IMR-90 (cell line): ENCODE measurements around the gene PRSS8. TPM values are rescaled to one million over a fixed set of nuclear protein-coding genes. Genes with fewer than 3 reads are reported as not detected.

ENCODE experiments used
- ATAC-seq: fragments of 200-7000 bp; cut with Tn5 transposase; 2 replicates; pipeline ENCODE4 v1.9.1; 2020; ENCODE audit warnings: low read depth, mild to moderate bottlenecking, moderate library complexity
- BruUV-seq: library from RNA; stranded (reverse); fragments of 400-500 nt; replicated peaks from 2 replicates; lab custom pipeline; 2021; lab: Mats Ljungman, UMichigan
- CTCF ChIA-PET: fragments of 300-600 bp; formaldehyde crosslinking; extraction: SDS; loops from one replicate; lab custom pipeline; 2021; ENCODE audit warnings: antibody characterized with exemption; lab: Yijun Ruan, JAX
- POLR2A ChIA-PET: fragments of 300-600 bp; sonication (Branson Sonifier 250); formaldehyde crosslinking; loops from one replicate; lab custom pipeline; 2022; ENCODE audit warnings: antibody characterized with exemption; ENCODE audit not compliant: unreplicated experiment; lab: Charles Lee
- DNase-seq: peaks from one replicate; pipeline ENCODE4 v3.0.0; 2013
- H2AFZ ChIP-seq: replicated peaks from 2 replicates; pipeline ENCODE3; 2013; ENCODE audit warnings: low read length, mild to moderate bottlenecking; ENCODE audit not compliant: poor library complexity
- H2AK5ac ChIP-seq: 2 replicates; pipeline ENCODE4 v1.6.1; 2013; ENCODE audit warnings: low read depth, low read length, inconsistent platforms
- H2AK9ac ChIP-seq: replicated peaks from 2 replicates; pipeline ENCODE3; 2013; ENCODE audit warnings: mild to moderate bottlenecking, low read depth, low read length, moderate library complexity; ENCODE audit not compliant: poor library complexity
- H2BK120ac ChIP-seq: 2 replicates; pipeline ENCODE4 v1.6.1; 2013; ENCODE audit warnings: low read depth, low read length, inconsistent platforms
- H2BK15ac ChIP-seq: 3 replicates; pipeline ENCODE4 v1.6.1; 2013; ENCODE audit warnings: low read depth, low read length, inconsistent platforms
- H2BK20ac ChIP-seq: 2 replicates; pipeline ENCODE4 v1.6.1; 2013; ENCODE audit warnings: low read depth, mild to moderate bottlenecking, inconsistent platforms, low read length, moderate library complexity
- H2BK5ac ChIP-seq: 2 replicates; pipeline ENCODE4 v1.6.1; 2013; ENCODE audit warnings: mild to moderate bottlenecking, low read depth, low read length, inconsistent platforms; ENCODE audit not compliant: poor library complexity, severe bottlenecking
- H3K14ac ChIP-seq: replicated peaks from 2 replicates; pipeline ENCODE4 v1.6.1; 2013; ENCODE audit warnings: low read depth, low read length, inconsistent platforms
- H3K18ac ChIP-seq: 2 replicates; pipeline ENCODE4 v1.6.1; 2013; ENCODE audit warnings: low read depth, low read length, control low read depth
- H3K23ac ChIP-seq: 2 replicates; pipeline ENCODE4 v1.6.1; 2013; ENCODE audit warnings: low read depth, low read length, inconsistent platforms
- H3K27ac ChIP-seq: 2 replicates; pipeline ENCODE4 v1.5.1; 2013; ENCODE audit warnings: mild to moderate bottlenecking, control low read depth, low read length; ENCODE audit not compliant: insufficient read depth
- H3K27me3 ChIP-seq: 2 replicates; pipeline ENCODE4 v1.6.1; 2013; ENCODE audit warnings: low read length; ENCODE audit not compliant: control insufficient read depth, insufficient read depth
- H3K36me3 ChIP-seq: 2 replicates; pipeline ENCODE4 v1.6.1; 2013; ENCODE audit warnings: low read length, mixed read lengths; ENCODE audit not compliant: control insufficient read depth, insufficient read depth
- H3K4ac ChIP-seq: 2 replicates; pipeline ENCODE4 v1.6.1; 2013; ENCODE audit warnings: low read depth, low read length, inconsistent platforms
- H3K4me1 ChIP-seq: 2 replicates; pipeline ENCODE4 v1.6.1; 2013; ENCODE audit warnings: low read length, mixed read lengths; ENCODE audit not compliant: control insufficient read depth, insufficient read depth
- H3K4me2 ChIP-seq: 2 replicates; pipeline ENCODE4 v1.6.1; 2013; ENCODE audit warnings: low read depth, mild to moderate bottlenecking, control low read depth, low read length, moderate library complexity
- H3K4me3 ChIP-seq: 2 replicates; pipeline ENCODE4 v1.5.1; 2013; ENCODE audit warnings: low read depth, mild to moderate bottlenecking, control low read depth, low read length, moderate library complexity; ENCODE audit not compliant: insufficient read depth
- H3K56ac ChIP-seq: 2 replicates; pipeline ENCODE4 v1.6.1; 2013; ENCODE audit warnings: low read length, inconsistent platforms; ENCODE audit not compliant: insufficient read depth; ENCODE audit errors: extremely low read depth
- H3K79me1 ChIP-seq, 2 experiments: 2 replicates each; pipeline ENCODE4 v1.6.1; 2013; ENCODE audit warnings: low read length in 2 of 2, inconsistent platforms in 1 of 2, low read depth in 1 of 2
- H3K9ac ChIP-seq: 2 replicates; pipeline ENCODE4 v1.6.1; 2013; ENCODE audit warnings: low read depth, low read length, control low read depth
- H3K9me1 ChIP-seq: 2 replicates; pipeline ENCODE4 v1.6.1; 2013; ENCODE audit warnings: low read length, inconsistent platforms; ENCODE audit not compliant: insufficient read depth
- H3K9me3 ChIP-seq: 2 replicates; pipeline ENCODE4 v1.6.1; 2013; ENCODE audit warnings: low read length; ENCODE audit not compliant: control insufficient read depth, insufficient read depth
- H4K20me1 ChIP-seq: 2 replicates; pipeline ENCODE4 v1.6.1; 2013; ENCODE audit warnings: low read length, inconsistent platforms; ENCODE audit not compliant: insufficient read depth
- H4K5ac ChIP-seq: 2 replicates; pipeline ENCODE4 v1.6.1; 2013; ENCODE audit warnings: mild to moderate bottlenecking, low read depth, low read length, control low read depth
- H4K8ac ChIP-seq, 2 experiments: 2 replicates each; pipeline ENCODE4 v1.6.1; 2013; ENCODE audit warnings: low read depth in 2 of 2, low read length in 2 of 2, control low read depth in 1 of 2, inconsistent platforms in 1 of 2
- H4K91ac ChIP-seq: 2 replicates; pipeline ENCODE4 v1.6.1; 2013; ENCODE audit warnings: low read depth, low read length, inconsistent platforms; ENCODE audit not compliant: insufficient read depth
- BHLHE40 ChIP-seq: fragments of 150-350 bp; IDR thresholded peaks from 2 replicates; pipeline ENCODE4 v1.6.1; 2016; ENCODE audit warnings: mild to moderate bottlenecking, low read depth, low read length
- CEBPB ChIP-seq: IDR thresholded peaks from 2 replicates; pipeline ENCODE4 v1.6.1; 2012; ENCODE audit warnings: low read depth, low read length, improper control_type of control experiment
- CHD1 ChIP-seq: IDR thresholded peaks from 2 replicates; pipeline ENCODE4 v1.6.1; 2012; ENCODE audit warnings: low read depth, low read length, improper control_type of control experiment
- CTCF ChIP-seq: conservative IDR thresholded peaks from 2 replicates; pipeline ENCODE4 v1.5.1; 2012; ENCODE audit warnings: mild to moderate bottlenecking, low read depth, low read length, improper control_type of control experiment
- FOS ChIP-seq: fragments of 150-350 bp; IDR thresholded peaks from 2 replicates; pipeline ENCODE4 v1.6.1; 2016; ENCODE audit warnings: low read depth, low read length
- MAFK ChIP-seq: IDR thresholded peaks from 2 replicates; pipeline ENCODE4 v1.6.1; 2012; ENCODE audit warnings: low read depth, low read length, improper control_type of control experiment
- MAZ ChIP-seq: IDR thresholded peaks from 2 replicates; pipeline ENCODE4 v1.6.1; 2012; ENCODE audit warnings: low read depth, mild to moderate bottlenecking, low read length, improper control_type of control experiment, moderate library complexity, borderline replicate concordance
- MXI1 ChIP-seq: IDR thresholded peaks from 2 replicates; pipeline ENCODE4 v1.6.1; 2012; ENCODE audit warnings: low read depth, mild to moderate bottlenecking, low read length, moderate library complexity, borderline replicate concordance
- NFE2L2 ChIP-seq: fragments of 150-350 bp; IDR thresholded peaks from 2 replicates; pipeline ENCODE4 v1.6.1; 2016; ENCODE audit warnings: low read depth, mild to moderate bottlenecking, low read length
- POLR2A ChIP-seq: IDR thresholded peaks from 2 replicates; pipeline ENCODE4 v1.6.1; 2012; ENCODE audit warnings: mild to moderate bottlenecking, low read depth, low read length
- RFX5 ChIP-seq: IDR thresholded peaks from 2 replicates; pipeline ENCODE4 v1.8.0; 2012; ENCODE audit warnings: low read depth, mild to moderate bottlenecking, low read length, moderate library complexity
- SMC3 ChIP-seq: fragments of 150-350 bp; IDR thresholded peaks from 2 replicates; pipeline ENCODE4 v1.6.1; 2016; ENCODE audit warnings: low read depth, mild to moderate bottlenecking, antibody characterized with exemption, low read length, moderate library complexity
- WGBS, 2 experiments: methylation state at CpG; one replicate each; pipeline versions ENCODE4 v1.1.5 to v1.1.7; 2013; ENCODE audit warnings: missing lambda C conversion rate in 2 of 2; ENCODE audit not compliant: insufficient read length in 1 of 2; ENCODE audit errors: extremely low coverage in 2 of 2; 5-methylcytosine and 5-hydroxymethylcytosine counted together
- dilution Hi-C: fragments of 300-500 bp; cut with HindIII; formaldehyde crosslinking; loops from one replicate; pipeline ENCODE4 v1.14.3; 2018; ENCODE audit warnings: low sequenced_read_pairs; ENCODE audit not compliant: unreplicated experiment
- in situ Hi-C: fragments of 300-500 bp; cut with MboI; formaldehyde crosslinking; loops from 3 replicates; pipeline ENCODE4 v1.14.3; 2019; ENCODE audit warnings: low sequenced_read_pairs, inconsistent platforms, mixed read lengths
- intact Hi-C: fragments of 100-400 bp; cut with micrococcal nuclease; formaldehyde crosslinking; loops from 2 replicates; pipeline ENCODE4 v1.10.0; 2022
- polyA plus RNA-seq, 3 experiments: library from polyadenylated mRNA; depleted of rRNA; stranded (reverse); fragments of >200 nt; gene quantifications; 2 replicates each; pipeline ENCODE4 v1.2.3, GENCODE V29; 2012; ENCODE audit warnings: low replicate concordance in 1 of 3
- total RNA-seq: library from RNA; depleted of rRNA; stranded (reverse); fragments of >200 nt; gene quantifications from 2 replicates; pipeline ENCODE4 v1.2.3, GENCODE V29; 2012
- TF ChIP-seq, protein P1 (sequence below): fragments of 150-350 bp; IDR thresholded peaks from 2 replicates; pipeline ENCODE4 v1.6.1; 2016; ENCODE audit warnings: low read depth, mild to moderate bottlenecking, low read length, moderate library complexity, borderline replicate concordance
- TF ChIP-seq, protein P2 (sequence below): fragments of 150-350 bp; IDR thresholded peaks from 2 replicates; pipeline ENCODE4 v1.6.1; 2017; ENCODE audit warnings: mild to moderate bottlenecking, antibody characterized with exemption, low read length, low read depth

Gene PRSS8
- total and polyA plus RNA-seq, 2 of the 4 experiments (the other 2 are of a cell fraction): not detected

- Histone ChIP-seq H2BK120ac (no peak overlapping the region), H2AK9ac (no peak overlapping the region), H3K18ac (no peak overlapping the region), H3K56ac (no peak overlapping the region), H3K4ac (no peak overlapping the region), H2BK20ac (no peak overlapping the region), H3K14ac (no peak overlapping the region), H3K27me3 (no peaks in the 10 kb centered on the region), H2BK15ac (no peak overlapping the region), H4K91ac (no peak overlapping the region), H3K4me2 (no peak overlapping the region), H2BK5ac (no peak overlapping the region), H4K5ac (no peak overlapping the region), H3K4me3 (no peak overlapping the region), H4K20me1 (peaks cover 5% of the 10 kb centered on the region; the same call in 1 of the 2 replicates), H2AK5ac (no peak overlapping the region), H2AFZ (no peak overlapping the region), H3K23ac (no peak overlapping the region), H4K8ac (no peak overlapping the region), H3K4me1 (0 out of 2 replicates have a peak, but pooled peaks cover 3% of the 10 kb centered on the region), H3K36me3 (peaks cover 40% of the 10 kb centered on the region), H3K79me1 (peaks cover 27 to 54% of the 10 kb centered on the region in 2 experiments), H3K9me3 (no peaks in the 10 kb centered on the region), H3K9ac (no peak overlapping the region), H3K27ac (no peak overlapping the region), H3K9me1 (peaks cover 11% of the 10 kb centered on the region; the same call in 1 of the 2 replicates)
- DNase-seq (no peak), ATAC-seq (no peak)
- dilution Hi-C loops (no loop called here), in situ Hi-C loops (no loop called here), intact Hi-C loops (no loop called here)
- POLR2A ChIA-PET: interaction anchor here (0.6 kb wide), 2 partner anchors 53 to 785 kb away, joined by 3 to 4 read pairs; no protein-coding TSS in a partner anchor
- no TSS peak for BruUV-seq
- CTCF ChIA-PET: no interaction called here
- WGBS, 2 experiments: 82% methylated on average over 3 of the region's 5 CpGs; no CpG with 5 or more reads in 1 of the 2 experiments
- no peak for TF ChIP-seq BHLHE40
- TF ChIP-seq RFX5: no peak
- TF ChIP-seq CHD1: no peak
- TF ChIP-seq SMC3: no peak
- no peak for TF ChIP-seq MAFK
- TF ChIP-seq, protein P1, sequence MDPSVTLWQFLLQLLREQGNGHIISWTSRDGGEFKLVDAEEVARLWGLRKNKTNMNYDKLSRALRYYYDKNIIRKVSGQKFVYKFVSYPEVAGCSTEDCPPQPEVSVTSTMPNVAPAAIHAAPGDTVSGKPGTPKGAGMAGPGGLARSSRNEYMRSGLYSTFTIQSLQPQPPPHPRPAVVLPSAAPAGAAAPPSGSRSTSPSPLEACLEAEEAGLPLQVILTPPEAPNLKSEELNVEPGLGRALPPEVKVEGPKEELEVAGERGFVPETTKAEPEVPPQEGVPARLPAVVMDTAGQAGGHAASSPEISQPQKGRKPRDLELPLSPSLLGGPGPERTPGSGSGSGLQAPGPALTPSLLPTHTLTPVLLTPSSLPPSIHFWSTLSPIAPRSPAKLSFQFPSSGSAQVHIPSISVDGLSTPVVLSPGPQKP: no peak
- no peak for TF ChIP-seq MAZ
- TF ChIP-seq NFE2L2: no peak
- TF ChIP-seq, protein P2, sequence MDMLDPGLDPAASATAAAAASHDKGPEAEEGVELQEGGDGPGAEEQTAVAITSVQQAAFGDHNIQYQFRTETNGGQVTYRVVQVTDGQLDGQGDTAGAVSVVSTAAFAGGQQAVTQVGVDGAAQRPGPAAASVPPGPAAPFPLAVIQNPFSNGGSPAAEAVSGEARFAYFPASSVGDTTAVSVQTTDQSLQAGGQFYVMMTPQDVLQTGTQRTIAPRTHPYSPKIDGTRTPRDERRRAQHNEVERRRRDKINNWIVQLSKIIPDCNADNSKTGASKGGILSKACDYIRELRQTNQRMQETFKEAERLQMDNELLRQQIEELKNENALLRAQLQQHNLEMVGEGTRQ: no peak
- TF ChIP-seq MXI1: no peak
- no peak for TF ChIP-seq CTCF
- no peak for TF ChIP-seq CEBPB
- TF ChIP-seq POLR2A: no peak
- TF ChIP-seq FOS: no peak
Observed at GRCh38 chr16:31113121-31114120, 22.1 kb downstream of the PRSS8 start.
